ENCODE data around the gene RAD51B.

DNA sequence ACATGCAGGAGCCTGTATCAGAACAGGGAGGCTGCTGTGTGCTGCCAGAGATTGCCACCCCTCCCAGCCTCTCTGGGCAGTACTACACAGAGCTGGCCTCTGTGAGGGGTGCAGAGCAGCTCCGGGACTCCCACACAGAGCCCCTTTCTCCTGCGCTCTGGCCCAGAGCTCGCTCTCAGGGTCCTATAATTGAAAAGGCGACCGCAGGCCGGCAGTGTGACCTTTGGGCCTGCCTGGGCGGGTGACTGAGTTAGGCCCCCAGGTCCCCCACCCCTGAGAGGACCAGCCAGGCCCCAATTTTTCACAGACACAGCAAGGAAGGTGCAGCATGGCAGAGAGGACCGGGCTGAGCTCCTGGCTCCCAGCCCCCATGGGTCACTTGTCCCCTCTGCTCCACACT is 836.9 kb downstream of the RAD51B start:
- TF ChIP-seq, protein P1, sequence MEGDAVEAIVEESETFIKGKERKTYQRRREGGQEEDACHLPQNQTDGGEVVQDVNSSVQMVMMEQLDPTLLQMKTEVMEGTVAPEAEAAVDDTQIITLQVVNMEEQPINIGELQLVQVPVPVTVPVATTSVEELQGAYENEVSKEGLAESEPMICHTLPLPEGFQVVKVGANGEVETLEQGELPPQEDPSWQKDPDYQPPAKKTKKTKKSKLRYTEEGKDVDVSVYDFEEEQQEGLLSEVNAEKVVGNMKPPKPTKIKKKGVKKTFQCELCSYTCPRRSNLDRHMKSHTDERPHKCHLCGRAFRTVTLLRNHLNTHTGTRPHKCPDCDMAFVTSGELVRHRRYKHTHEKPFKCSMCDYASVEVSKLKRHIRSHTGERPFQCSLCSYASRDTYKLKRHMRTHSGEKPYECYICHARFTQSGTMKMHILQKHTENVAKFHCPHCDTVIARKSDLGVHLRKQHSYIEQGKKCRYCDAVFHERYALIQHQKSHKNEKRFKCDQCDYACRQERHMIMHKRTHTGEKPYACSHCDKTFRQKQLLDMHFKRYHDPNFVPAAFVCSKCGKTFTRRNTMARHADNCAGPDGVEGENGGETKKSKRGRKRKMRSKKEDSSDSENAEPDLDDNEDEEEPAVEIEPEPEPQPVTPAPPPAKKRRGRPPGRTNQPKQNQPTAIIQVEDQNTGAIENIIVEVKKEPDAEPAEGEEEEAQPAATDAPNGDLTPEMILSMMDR (IDR thresholded peaks at IDR 0.05): no peak
- no peak for TF ChIP-seq POLR2A (IDR thresholded peaks at IDR 0.05)

All from upper lobe of left lung (tissue), 4 donors.